GM21737 (cell line): ENCODE measurements around the gene HSD17B12.
A peak's percentile ranks its signal among the peaks of the same experiment; 100 is the strongest.

Experiments used
- ATAC-seq: cut with Tn5 transposase; IDR thresholded peaks from one replicate; pipeline ENCODE4 v1.9.1; 2021; ENCODE audit warnings: mild to moderate bottlenecking, moderate library complexity; ENCODE audit not compliant: unreplicated experiment

Gene HSD17B12

DNA sequence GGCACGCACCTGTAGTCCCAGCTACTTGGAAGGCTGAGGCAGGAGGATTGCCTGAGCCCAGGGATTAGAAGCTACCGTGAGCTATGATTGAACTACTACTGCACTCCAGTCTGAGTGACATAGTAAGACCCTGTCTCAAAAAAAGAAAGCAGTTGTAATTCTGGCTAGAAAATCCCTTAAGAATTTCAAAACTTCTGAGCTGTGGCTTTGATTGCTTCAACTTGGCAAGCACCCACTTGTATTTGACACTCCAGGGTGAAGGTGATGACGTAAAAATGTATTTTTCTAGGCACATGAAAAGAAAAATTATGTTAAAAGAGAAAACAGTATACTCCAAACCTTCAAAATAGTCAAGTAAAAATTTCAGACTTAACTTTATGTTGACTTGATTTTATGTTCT is 176.5 kb downstream of the HSD17B12 start:
- no peak for ATAC-seq

DNA sequence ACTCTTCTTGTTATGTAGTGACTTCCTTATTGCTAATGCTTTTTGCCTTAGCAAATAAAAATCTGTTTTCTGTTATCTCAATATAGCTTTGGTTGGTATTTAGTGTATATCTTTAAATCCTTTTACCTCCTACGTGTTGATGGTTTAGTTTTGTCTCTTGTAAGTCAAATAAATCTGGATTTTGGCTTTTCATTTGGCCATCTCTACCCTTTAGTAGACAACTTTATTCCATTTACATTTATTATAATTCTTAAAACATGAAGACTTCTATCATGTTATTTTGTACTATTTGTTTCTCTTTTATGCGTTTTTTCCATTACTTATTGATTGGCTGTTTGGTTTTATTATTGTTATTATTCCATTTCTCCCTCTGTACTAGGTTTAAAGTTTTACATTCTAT is 180.6 kb downstream of the HSD17B12 start:
- no peak for ATAC-seq

DNA sequence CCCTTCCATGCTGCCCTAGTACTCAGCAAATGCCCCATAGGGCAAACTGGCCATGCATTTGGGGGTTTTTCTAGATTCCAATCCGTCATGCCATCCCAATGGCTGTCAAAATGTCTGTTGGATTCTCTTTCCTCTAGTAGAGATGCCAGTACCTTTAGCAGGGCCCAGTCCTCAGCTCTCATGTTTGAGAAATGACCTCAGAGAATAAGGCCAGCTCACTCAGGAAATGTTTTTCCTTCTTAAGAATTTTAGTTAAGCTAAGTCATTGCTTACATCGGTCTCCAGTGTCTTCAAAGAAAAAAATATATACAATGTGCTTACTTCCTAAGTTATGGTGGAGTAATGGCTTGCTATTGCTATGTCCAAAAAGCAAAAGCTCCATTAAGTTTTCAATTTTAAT is 186.0 kb downstream of the HSD17B12 start:
- no peak for ATAC-seq

DNA sequence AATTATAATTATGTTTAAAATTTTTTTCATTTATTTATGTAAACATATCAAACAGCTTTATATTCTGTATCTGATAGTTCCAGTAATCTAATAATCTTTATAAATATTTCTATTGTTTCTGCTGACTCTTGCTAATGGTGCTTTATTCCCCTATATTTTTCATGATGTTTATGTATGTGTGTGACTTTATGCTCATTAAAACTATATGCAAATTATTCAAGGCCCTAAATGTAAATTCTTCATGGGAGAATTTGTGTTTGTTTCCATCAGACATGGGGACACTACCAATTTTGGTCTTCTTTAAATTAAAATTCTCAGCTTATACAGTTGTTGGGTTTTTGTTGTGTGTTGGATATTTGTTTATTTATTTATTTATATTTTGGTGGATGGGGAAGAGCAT is 186.4 kb downstream of the HSD17B12 start:
- ATAC-seq, result no peak

DNA sequence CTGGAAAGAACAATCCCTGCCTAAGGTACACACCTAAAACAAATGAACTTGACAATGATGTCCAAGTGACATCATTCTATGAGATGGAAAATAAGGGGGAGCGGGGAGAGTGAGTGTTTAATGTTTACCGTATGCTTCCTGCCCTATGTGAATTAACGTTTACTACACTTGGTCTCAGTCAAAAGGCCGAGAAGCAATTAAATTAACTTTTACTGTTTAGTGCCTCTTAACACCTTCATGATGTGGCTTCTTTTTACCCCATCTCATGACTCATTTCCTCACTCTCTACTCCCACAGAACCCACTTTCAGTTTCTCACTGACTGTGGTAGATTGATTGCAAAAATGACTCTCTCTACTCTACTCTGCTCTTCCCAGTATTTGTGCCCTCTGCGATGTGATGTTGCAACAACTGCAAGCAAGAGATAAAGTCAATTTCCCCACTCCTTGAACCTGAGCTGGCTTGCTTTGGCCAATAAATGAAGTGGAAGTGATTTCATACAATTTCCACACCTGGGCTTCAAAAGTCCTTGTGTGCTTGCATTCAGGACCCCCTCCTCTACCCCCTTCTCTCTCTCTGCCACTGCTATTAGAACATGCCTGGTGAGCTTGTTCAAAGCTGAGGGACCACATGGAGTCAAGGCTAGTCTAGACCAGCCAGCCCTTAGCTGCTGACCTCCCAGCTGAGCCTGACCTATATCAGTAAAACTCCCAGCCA is 188.5 kb downstream of the HSD17B12 start:
- ATAC-seq, result peak; percentile 100

DNA sequence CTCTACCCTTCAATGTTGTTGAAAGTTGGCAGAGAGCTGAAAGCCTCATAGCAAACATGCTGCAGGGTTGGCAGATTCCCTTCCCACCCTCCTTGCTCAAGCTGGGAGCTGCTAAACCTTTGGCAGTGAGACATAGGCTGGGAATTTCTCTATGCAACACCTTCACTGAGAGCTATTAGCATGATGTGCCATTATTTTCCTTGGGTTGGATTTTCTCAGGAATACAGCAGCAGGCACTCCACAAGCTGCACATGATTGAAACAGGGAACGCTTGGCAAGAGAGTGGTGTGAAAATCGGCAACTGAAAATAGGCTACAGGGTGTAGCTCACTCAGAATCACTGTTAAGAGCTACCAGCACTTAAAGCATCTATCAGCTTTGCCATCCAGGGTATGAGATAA is 190.5 kb downstream of the HSD17B12 start:
- ATAC-seq, result no peak

DNA sequence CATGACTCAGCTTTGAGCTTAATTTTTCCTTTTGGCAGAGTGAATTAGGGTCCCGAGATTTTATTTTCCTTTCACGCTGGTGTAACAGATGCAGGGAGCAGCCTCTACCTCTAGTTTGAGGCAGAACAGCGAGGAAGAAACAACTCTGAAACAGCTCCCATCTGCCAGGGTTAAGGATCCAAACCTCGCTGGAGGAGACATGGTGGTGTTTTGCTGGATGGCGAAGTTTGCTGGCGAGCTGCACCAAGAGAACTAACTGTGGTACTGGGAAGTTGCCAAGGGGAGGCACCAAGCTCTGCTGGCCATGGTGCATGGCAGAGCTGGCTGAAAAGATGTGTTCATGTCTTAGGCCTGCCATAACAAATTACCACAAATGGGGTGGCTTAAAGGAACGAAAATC is 192.5 kb downstream of the HSD17B12 start:
- ATAC-seq, result no peak

DNA sequence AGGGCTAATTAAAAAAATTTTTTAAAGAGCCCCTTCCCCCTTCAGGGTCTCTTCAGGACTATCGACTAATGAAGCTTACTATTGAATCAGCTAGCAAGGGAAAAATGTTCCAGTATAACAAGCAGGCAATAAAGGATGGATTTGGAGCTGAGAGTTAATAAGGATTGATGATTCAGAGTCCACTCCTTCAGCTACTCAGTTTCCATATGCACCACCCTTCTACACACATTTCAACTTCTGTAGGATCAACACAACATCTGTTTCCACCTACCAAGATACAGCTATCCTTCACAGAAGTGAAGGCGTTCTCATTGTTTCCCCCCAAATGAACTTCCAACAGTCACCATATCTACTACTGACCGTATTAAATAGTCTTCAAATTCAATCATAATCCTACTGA is 193.5 kb downstream of the HSD17B12 start:
- ATAC-seq, result no peak

DNA sequence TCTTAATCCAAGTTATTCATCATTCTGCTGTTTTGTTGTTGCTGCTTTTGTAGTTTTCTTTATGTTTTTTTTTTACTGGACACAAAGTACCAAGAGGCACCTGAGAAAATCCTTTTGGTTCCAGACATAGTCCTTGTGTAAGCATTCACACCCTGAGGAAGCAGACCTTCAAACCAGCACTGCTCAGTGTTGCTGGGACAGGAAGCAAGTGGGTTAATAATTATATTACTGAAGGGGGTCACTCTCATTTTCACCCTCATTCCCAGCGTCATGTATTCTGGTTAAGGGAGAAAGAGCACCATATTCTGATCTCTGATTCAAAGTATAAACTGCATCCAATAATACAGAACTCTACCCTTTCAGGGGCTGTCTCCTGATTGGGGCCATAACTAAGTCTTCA is 194.2 kb downstream of the HSD17B12 start:
- peak; percentile 68 for ATAC-seq

DNA sequence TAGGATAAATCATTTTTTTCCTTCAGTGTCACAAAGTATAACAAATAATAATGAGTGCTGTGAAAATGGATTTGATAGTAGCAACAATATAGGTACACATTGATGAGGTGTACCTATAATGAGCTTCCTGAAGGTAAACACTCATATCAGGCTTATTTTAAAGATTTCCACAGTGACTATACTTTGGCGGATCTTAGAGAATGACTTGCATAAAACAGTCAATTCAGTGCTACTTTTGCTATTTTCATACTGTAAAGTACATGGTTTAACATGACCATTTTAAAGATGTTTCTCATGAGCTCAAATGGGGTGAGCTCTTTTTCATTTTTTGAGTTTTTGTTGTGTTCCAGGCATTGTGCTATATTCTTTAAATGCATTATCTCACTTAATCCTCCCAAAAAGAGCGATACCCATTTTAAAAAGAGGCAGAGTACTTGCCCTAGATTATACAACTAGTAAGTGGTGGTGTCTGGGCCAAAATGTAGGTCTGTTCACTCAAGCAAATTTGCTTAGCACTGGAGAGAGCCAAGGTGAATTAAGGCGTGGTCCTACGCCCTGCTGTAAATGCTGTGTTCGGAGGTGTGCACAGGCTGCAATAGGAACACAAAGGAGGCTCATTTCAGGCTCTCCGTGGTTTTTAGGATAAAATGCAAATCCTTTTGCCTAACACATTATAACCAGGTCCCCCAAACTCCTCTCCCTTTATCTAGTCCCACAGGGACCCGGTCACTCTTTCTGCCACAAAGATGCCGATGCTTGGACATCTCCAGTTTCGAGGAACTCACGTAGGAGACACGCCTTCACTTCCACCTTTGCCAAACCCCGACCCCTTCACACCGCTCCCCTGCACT is 199.5 kb downstream of the HSD17B12 start:
- ATAC-seq, result peak; percentile 8

DNA sequence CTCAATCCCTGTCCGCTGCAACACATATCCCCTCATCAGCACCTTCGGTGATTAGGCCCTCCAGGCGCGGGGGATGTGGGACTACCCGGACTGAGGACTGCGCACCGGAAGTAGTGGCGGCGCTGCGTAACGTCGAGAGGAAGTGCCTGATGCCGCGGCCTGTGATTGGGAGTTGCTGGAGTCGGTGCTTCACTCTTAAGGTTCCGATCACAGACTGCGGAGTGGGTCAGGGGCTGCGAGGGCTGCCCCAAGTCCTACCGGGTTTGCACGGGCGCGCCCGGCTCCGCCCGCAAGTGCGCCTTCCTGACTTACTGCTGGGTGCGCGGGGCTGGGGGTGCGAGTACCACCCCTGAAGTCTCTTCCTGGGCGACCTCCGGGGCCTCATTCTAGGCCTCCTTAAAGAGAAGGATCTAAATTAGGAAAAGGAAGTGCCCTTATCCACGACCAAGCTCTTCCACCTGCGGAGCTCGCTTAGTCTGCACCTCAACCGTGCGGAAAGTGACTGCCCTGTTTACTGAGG is 200.2 kb downstream of the HSD17B12 start, which contains the start of gene ALKBH3:
TSS of gene ALKBH3 (plus strand) at position 192 of the 520 bp plus-strand sequence. CDS start 1,822 bp downstream, outside the sequence.
- ATAC-seq, result peak; percentile 97

DNA sequence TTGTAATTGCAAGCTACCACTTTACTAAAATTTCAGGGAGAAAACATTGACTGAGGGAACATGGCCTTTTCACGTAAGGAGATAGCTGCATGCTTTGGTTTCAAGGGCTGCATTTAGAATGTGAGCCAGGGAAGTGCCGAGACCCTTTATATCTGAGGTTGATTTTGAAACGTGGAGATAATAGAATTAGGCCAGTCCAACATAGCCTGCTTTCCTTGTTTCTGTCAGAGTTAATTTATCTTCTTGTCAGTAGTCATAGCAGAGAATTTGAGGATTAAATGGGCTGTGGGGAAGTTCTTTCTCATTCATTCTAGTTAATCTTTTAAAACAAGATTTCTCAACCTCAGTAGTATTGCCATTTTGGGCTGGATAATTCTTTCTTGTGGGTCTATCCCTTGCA is 212.3 kb downstream of the HSD17B12 start:
- ATAC-seq, result no peak

DNA sequence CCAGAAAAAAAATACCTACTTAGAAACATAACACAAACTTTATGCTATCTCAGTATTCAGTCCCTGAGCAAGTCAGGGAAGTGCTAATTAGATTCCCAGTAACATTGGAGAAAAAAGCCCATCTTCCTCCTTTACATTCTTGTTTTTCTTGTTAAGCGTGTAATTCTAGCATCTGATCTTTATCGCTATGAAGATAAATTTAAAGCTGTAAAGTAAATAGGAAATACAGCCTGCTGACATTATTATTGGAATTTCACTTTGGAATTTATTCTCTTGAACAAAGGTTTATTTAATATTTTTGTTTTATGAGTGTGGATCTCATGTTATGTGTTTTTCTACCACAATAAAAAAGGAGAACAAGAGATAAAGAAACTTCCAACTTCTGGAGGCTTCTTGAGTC is 214.0 kb downstream of the HSD17B12 start:
- no peak for ATAC-seq

DNA sequence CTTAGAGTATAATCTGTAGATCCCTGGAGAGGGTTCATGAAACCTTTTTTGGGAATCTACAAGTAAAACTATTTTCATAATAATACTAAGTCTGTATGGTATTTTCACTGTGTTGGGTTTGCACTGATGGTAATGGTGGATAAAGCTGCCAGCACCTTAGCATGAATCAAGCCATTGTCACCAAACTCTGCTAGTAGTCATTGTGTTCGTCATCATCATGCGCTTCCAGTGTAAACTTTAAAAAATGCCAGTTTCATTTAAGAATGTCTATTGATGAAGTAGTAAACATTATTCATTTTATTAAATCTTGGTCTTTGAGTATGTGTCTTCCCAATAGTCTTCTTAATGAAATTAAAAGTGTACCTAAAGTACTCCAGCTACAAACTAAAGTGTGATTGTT is 215.1 kb downstream of the HSD17B12 start:
- ATAC-seq, result no peak

DNA sequence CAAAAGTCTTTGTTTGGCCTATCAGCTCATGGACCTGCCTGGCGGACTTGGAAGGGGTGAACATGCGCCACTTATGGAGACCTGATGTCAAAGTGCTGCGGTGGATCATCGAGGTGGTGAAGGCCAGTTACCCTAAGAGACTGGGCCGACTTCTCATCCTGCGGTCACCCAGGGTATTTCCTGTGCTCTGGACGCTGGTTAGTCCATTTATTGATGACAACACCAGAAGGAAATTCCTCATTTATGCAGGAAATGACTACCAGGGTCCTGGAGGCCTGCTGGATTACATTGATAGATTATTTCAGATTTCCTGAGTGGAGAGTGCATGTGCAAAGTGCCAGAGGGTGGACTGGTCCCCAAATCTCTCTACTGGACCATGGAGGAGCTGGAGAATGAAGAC is 218.0 kb downstream of the HSD17B12 start:
- ATAC-seq, result no peak

DNA sequence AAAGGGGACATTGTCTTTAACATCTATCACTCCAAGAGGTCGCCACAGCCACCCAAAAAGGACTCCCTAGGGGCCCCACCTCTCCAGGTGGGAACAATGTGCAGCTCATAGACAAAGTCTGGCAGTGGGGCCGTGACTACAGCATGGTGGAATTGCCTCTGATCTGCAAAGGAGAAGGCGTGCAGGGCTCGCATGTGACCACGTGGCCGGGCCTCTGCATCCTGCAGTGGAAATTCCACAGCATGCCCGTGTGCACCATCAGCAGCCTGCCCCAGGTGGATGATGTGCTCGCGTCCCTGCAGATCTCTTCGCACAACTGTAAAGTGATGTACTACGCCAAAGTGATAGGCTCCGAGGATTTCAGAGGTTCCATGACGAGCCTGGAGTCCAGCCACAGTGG is 218.6 kb downstream of the HSD17B12 start:
- no peak for ATAC-seq

DNA sequence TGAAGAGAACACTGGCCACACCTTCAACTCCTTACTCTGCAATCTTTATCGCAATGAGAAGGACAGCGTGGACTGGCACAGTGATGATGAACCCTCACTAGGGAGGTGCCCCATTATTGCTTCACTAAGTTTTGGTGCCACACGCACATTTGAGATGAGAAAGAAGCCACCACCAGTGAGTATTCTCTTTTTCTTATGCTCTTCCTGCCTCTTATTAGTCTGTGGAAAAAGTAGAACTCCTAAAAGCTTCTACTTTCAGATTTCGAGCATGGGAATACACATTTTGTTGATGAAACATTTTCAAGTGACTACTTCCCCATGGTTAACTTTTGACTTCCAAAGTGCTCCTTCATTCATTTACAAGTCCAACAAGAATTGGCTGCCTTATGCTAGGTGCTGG is 221.0 kb downstream of the HSD17B12 start:
- ATAC-seq, result no peak

DNA sequence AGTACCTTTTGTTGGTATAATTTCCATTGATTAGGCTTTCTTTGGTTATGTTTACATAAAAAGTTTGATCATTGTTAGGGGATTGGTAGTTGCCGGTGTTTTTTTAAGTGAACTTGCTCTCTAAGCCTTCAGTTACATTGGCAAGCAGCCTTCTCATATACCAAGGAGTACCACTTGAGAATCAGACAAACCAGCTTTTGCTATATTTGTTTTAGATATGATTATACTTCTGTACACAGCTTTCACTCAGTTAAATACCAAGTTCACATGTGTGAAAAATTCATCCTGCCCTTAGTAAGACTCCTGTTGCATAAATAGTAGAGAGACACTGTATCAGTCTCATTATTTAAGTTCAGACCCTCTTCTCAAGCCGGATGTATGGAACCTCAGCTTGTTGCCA is 222.5 kb downstream of the HSD17B12 start:
- no peak for ATAC-seq

DNA sequence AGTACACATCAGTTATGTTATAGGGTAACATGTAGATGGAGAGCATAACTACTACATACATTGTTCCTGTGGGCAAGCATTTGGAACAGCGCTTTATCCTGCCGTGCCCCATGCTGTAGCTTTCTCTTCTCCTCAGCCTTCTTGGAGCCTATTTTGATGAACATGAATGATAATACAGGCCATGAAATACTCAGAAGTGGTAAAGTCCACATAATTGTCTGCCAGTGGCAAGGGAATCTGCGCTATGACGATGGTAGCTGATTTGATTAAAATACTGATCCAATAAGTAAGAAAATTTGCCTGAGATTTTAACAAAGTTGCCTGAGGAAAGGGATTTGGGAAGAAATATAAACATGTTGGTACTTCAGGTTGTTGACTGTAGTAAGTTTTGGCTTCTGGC is 223.4 kb downstream of the HSD17B12 start:
- ATAC-seq, result no peak

DNA sequence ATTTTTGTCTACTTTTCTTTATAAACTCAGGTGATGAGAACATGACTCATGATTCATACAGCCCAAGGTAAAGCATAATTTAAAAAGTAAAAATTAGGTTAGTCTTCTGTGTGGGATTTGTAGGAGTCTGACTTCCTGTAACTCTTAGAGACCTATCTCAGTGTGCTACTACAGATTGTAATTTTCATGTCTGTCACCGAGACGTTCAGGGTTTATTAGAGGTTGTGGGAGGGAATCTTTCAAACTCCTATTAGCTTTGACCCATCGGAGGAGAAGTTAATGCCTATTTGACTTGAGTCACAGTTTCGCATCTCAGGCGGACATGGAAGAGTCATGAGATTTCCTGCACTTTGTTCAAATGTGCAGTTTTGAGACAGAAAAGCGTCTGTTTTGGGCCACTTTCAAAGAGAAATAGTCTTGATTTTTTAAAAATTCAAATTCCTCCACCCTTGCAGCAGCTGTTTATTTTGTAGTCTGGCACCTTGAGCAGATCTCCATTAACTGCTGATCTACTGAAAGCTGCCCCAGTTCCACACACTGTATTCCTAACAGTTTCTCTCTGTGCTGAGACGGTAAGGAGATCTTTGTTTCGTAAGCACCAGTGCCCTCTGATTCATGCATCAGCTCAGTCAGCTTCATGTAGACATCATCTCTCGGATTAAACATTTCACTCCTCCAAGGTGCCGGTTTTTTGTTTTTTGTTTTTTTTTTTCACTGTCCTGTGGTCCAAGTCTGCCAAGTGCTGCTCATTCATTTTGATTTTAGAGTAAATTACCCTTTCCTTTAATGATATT is 224.4 kb downstream of the HSD17B12 start:
- no peak for ATAC-seq

DNA sequence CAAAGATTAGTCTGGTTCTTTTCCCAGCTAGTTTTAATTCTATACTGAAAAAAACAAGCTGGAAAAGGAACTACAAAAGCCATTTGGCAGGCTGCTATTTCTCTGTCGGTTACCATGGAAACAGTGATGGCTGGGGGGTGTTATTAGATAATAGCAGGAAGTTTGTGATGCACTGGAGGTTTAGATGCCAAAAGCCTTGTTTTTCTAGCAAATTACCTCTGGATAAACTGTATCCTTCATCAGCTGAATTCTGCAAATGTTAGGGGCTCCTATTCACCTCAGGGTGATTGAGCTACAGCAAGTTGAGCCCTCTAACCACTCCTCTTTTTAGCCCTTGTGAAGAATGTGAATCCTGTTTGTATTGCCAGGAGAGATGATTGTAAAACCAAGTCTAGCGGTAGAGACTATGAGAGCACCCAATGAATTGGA is 225.3 kb downstream of the HSD17B12 start:
- ATAC-seq, result no peak
